H9 (cell line): ENCODE data around the gene EPHX1. TPM values are rescaled to one million over a fixed set of nuclear protein-coding genes. Genes with fewer than 3 reads are reported as not detected.

ENCODE experiments used
- DNase-seq: peaks from one replicate; pipeline ENCODE4 v3.0.0-alpha.2; 2017
- H2AFZ ChIP-seq: one replicate; pipeline ENCODE4 v1.6.1; 2013; ENCODE audit warnings: mild to moderate bottlenecking, low read length, control low read depth, moderate library complexity
- H2AK5ac ChIP-seq: 2 replicates; pipeline ENCODE4 v1.6.1; 2013; ENCODE audit warnings: low read length, control low read depth, mixed read lengths; ENCODE audit not compliant: insufficient read length
- H2BK120ac ChIP-seq: one replicate; pipeline ENCODE4 v1.6.1; 2013; ENCODE audit warnings: low read depth, mild to moderate bottlenecking, low read length, control low read depth, inconsistent platforms; ENCODE audit not compliant: poor library complexity, severe bottlenecking
- H2BK12ac ChIP-seq: 2 replicates; pipeline ENCODE4 v1.6.1; 2013; ENCODE audit warnings: low read length, control low read depth, mixed read lengths, low read depth; ENCODE audit not compliant: insufficient read length
- H2BK15ac ChIP-seq: 2 replicates; pipeline ENCODE4 v1.6.1; 2013; ENCODE audit warnings: low read depth, low read length, control low read depth
- H2BK20ac ChIP-seq: one replicate; pipeline ENCODE4 v1.6.1; 2013; ENCODE audit warnings: low read depth, mild to moderate bottlenecking, low read length, control low read depth, inconsistent platforms; ENCODE audit not compliant: poor library complexity, severe bottlenecking
- H2BK5ac ChIP-seq: 2 replicates; pipeline ENCODE4 v1.6.1; 2013; ENCODE audit warnings: low read length, control low read depth, mixed read lengths; ENCODE audit not compliant: insufficient read length
- H3K14ac ChIP-seq: 2 replicates; pipeline ENCODE4 v1.6.1; 2013; ENCODE audit warnings: low read length, control low read depth; ENCODE audit not compliant: insufficient read depth
- H3K18ac ChIP-seq: 2 replicates; pipeline ENCODE4 v1.6.1; 2013; ENCODE audit warnings: low read depth, mild to moderate bottlenecking, mixed read lengths, low read length, control low read depth; ENCODE audit not compliant: insufficient read length
- H3K23ac ChIP-seq: 2 replicates; pipeline ENCODE4 v1.6.1; 2013; ENCODE audit warnings: low read length, control low read depth, mixed read lengths, low read depth; ENCODE audit not compliant: insufficient read length
- H3K23me2 ChIP-seq: 2 replicates; pipeline ENCODE4 v1.6.1; 2013; ENCODE audit warnings: low read depth, mild to moderate bottlenecking, mixed read lengths, low read length, control low read depth; ENCODE audit not compliant: insufficient read length, poor library complexity, severe bottlenecking
- H3K27ac ChIP-seq: 2 replicates; pipeline ENCODE4 v1.5.1; 2013; ENCODE audit warnings: low read length, control low read depth, mixed read lengths, low read depth; ENCODE audit not compliant: insufficient read length
- H3K27me3 ChIP-seq: 2 replicates; pipeline ENCODE4 v1.6.1; 2013; ENCODE audit warnings: low read length, control low read depth, inconsistent platforms; ENCODE audit not compliant: insufficient read depth
- H3K4ac ChIP-seq: 2 replicates; pipeline ENCODE4 v1.6.1; 2013; ENCODE audit warnings: low read depth, mild to moderate bottlenecking, control low read depth, inconsistent platforms, low read length, moderate library complexity
- H3K4me1 ChIP-seq: 2 replicates; pipeline ENCODE4 v1.6.1; 2013; ENCODE audit warnings: low read length, control low read depth, inconsistent platforms; ENCODE audit not compliant: insufficient read depth
- H3K4me2 ChIP-seq: 2 replicates; pipeline ENCODE4 v1.6.1; 2013; ENCODE audit warnings: low read length, control low read depth, mixed read lengths; ENCODE audit not compliant: insufficient read length, insufficient read depth
- H3K56ac ChIP-seq: 2 replicates; pipeline ENCODE4 v1.6.1; 2013; ENCODE audit warnings: low read depth, mild to moderate bottlenecking, mixed read lengths, low read length, control low read depth; ENCODE audit not compliant: insufficient read length
- H3K79me1 ChIP-seq: 2 replicates; pipeline ENCODE4 v1.6.1; 2013; ENCODE audit warnings: low read depth, mild to moderate bottlenecking, moderate library complexity, low read length, control low read depth, inconsistent platforms; ENCODE audit not compliant: insufficient read depth, poor library complexity, severe bottlenecking
- H3K79me2 ChIP-seq: 2 replicates; pipeline ENCODE4 v1.6.1; 2013; ENCODE audit warnings: low read length, control low read depth, inconsistent platforms; ENCODE audit not compliant: insufficient read depth
- H3K9ac ChIP-seq: 2 replicates; pipeline ENCODE4 v1.6.1; 2013; ENCODE audit warnings: low read length, control low read depth, mixed read lengths; ENCODE audit not compliant: insufficient read length; ENCODE audit errors: extremely low read depth
- H3K9me3 ChIP-seq: one replicate; pipeline ENCODE4 v1.6.1; 2013; ENCODE audit warnings: low read depth, low read length, inconsistent platforms; ENCODE audit not compliant: control insufficient read depth
- H3T11ph ChIP-seq: one replicate; pipeline ENCODE4 v1.6.1; 2013; ENCODE audit warnings: mild to moderate bottlenecking, low read length, control low read depth, inconsistent platforms
- H4K20me1 ChIP-seq: one replicate; pipeline ENCODE4 v1.6.1; 2013; ENCODE audit not compliant: control insufficient read depth, insufficient read length, insufficient read depth
- H4K5ac ChIP-seq: 2 replicates; pipeline ENCODE4 v1.6.1; 2013; ENCODE audit warnings: low read depth, mild to moderate bottlenecking, mixed read lengths, low read length, control low read depth; ENCODE audit not compliant: insufficient read length
- H4K8ac ChIP-seq: replicated peaks from 2 replicates; pipeline ENCODE4 v1.6.1; 2013; ENCODE audit warnings: low read length, control low read depth, mixed read lengths, low read depth; ENCODE audit not compliant: insufficient read length
- H4K91ac ChIP-seq: 2 replicates; pipeline ENCODE4 v1.6.1; 2013; ENCODE audit warnings: low read depth, mild to moderate bottlenecking, moderate library complexity, mixed read lengths, low read length, control low read depth; ENCODE audit not compliant: insufficient read length
- H3K27ac Mint-ChIP-seq, 3 experiments: 2 replicates in 2 of 3; 3 replicates in 1 of 3; pipeline ENCODE4 v1.8.0; 2020 to 2021; ENCODE audit warnings: mixed read lengths in 3 of 3, mild to moderate bottlenecking in 1 of 3, moderate library complexity in 1 of 3
- H3K27me3 Mint-ChIP-seq: 2 replicates; pipeline ENCODE4 v1.8.0; 2021; ENCODE audit warnings: low read depth, mild to moderate bottlenecking, moderate library complexity, mixed read lengths
- H3K36me3 Mint-ChIP-seq, 3 experiments: 2 replicates in 2 of 3; 3 replicates in 1 of 3; pipeline ENCODE4 v1.8.0; 2020 to 2021; ENCODE audit warnings: low read depth in 3 of 3, mixed read lengths in 3 of 3; ENCODE audit not compliant: insufficient read depth in 1 of 3
- H3K4me1 Mint-ChIP-seq, 2 experiments: 2 replicates each; pipeline ENCODE4 v1.8.0; 2020; ENCODE audit warnings: mixed read lengths in 2 of 2
- H3K4me3 Mint-ChIP-seq, 2 experiments: 2 replicates in 1 of 2; 3 replicates in 1 of 2; pipeline ENCODE4 v1.8.0; 2020 to 2021; ENCODE audit warnings: mild to moderate bottlenecking in 2 of 2, mixed read lengths in 2 of 2, moderate library complexity in 1 of 2
- H3K9me3 Mint-ChIP-seq, 2 experiments: 2 replicates in 1 of 2; 3 replicates in 1 of 2; pipeline ENCODE4 v1.8.0; 2020; ENCODE audit warnings: mild to moderate bottlenecking in 2 of 2, mixed read lengths in 2 of 2, moderate library complexity in 1 of 2
- CTCF ChIP-seq: fragments of 200-600 bp; sonication (generic); conservative IDR thresholded peaks from 3 replicates; pipeline ENCODE4 v1.8.0; 2021; ENCODE audit warnings: antibody characterized with exemption, mild to moderate bottlenecking
- WGBS: extraction: QIAGEN DNeasy Blood & Tissue Kit; methylation state at CpG from one replicate; pipeline ENCODE4 v1.1.7; 2013; ENCODE audit warnings: missing lambda C conversion rate, low lambda C conversion rate, mixed read lengths; ENCODE audit not compliant: insufficient read length; ENCODE audit errors: extremely low coverage; 5-methylcytosine and 5-hydroxymethylcytosine counted together
- total RNA-seq: library from RNA; stranded (reverse); gene quantifications from 2 replicates; pipeline ENCODE4 v1.2.1, GENCODE V29; 2021

Gene EPHX1
- total RNA-seq, 1 experiment from 2014 or later, result 40.6 TPM

GRCh38 chr1:225846331-225847310, 36.7 kb downstream of the EPHX1 start:
- Mint-ChIP-seq H3K4me3 (no peak overlapping the region; a peak in 1 of 5 replicates), H3K36me3 (peaks cover 47 to 71% (median 52%) of the 10 kb centered on the region in 3 experiments), H3K27ac (peak overlapping the region in 2 of 3 experiments; percentile 49 to 92; a peak in 3 of 7 replicates), H3K27me3 (no peaks in the 10 kb centered on the region), H3K4me1 (peaks cover 14 to 19% of the 10 kb centered on the region in 2 experiments), H3K9me3 (peaks cover 5 to 6% of the 10 kb centered on the region in 2 experiments)
- no peak overlapping the region for H3T11ph ChIP-seq
- no peak overlapping the region for H3K18ac ChIP-seq
- no peak overlapping the region for H3K56ac ChIP-seq
- no peaks in the 10 kb centered on the region for H4K20me1 ChIP-seq
- no peak overlapping the region for H2BK12ac ChIP-seq
- no peak overlapping the region for H2BK120ac ChIP-seq
- no peak overlapping the region for H3K23ac ChIP-seq
- H3K9me3 ChIP-seq, result peaks cover under 1% of the 10 kb centered on the region
- no CpG with 5 or more reads among the region's 20 CpGs for WGBS
- H3K23me2 ChIP-seq, result no peaks in the 10 kb centered on the region
- H3K14ac ChIP-seq, result no peak overlapping the region
- no peak overlapping the region for H4K5ac ChIP-seq
- no peak overlapping the region for H4K8ac ChIP-seq
- H2BK15ac ChIP-seq, result no peak overlapping the region
- no peaks in the 10 kb centered on the region for H3K79me1 ChIP-seq
- H3K4me2 ChIP-seq, result no peak overlapping the region
- TF ChIP-seq CTCF, result no peak
- H3K27ac ChIP-seq, result no peak overlapping the region
- H3K9ac ChIP-seq, result no peak overlapping the region
- H2AFZ ChIP-seq, result no peak overlapping the region
- DNase-seq, result peak; percentile 30
- H2BK20ac ChIP-seq, result no peak overlapping the region
- H3K79me2 ChIP-seq, result no peaks in the 10 kb centered on the region
- no peaks in the 10 kb centered on the region for H3K27me3 ChIP-seq
- no peaks in the 10 kb centered on the region for H3K4me1 ChIP-seq
- H2AK5ac ChIP-seq, result no peak overlapping the region
- no peak overlapping the region for H3K4ac ChIP-seq
- H2BK5ac ChIP-seq, result no peak overlapping the region
- H4K91ac ChIP-seq, result no peak overlapping the region
